Activated effector memory CD4-positive, alpha-beta T cell treated with Interleukin-2 at 50 U/mL for 16 hours (primary cell): ENCODE measurements around the gene TUBGCP3.
A peak's percentile ranks its signal among the peaks of the same experiment; 100 is the strongest.
"Not testable (repeated sequence)": the region's sequence is repeated elsewhere in the genome, so short reads cannot be mapped to it uniquely, and the experiment has no call there.

Source experiments
- DNase-seq: peaks from one replicate; pipeline ENCODE4 v3.0.0-alpha.2; 2020

The TUBGCP3 gene, protein sequence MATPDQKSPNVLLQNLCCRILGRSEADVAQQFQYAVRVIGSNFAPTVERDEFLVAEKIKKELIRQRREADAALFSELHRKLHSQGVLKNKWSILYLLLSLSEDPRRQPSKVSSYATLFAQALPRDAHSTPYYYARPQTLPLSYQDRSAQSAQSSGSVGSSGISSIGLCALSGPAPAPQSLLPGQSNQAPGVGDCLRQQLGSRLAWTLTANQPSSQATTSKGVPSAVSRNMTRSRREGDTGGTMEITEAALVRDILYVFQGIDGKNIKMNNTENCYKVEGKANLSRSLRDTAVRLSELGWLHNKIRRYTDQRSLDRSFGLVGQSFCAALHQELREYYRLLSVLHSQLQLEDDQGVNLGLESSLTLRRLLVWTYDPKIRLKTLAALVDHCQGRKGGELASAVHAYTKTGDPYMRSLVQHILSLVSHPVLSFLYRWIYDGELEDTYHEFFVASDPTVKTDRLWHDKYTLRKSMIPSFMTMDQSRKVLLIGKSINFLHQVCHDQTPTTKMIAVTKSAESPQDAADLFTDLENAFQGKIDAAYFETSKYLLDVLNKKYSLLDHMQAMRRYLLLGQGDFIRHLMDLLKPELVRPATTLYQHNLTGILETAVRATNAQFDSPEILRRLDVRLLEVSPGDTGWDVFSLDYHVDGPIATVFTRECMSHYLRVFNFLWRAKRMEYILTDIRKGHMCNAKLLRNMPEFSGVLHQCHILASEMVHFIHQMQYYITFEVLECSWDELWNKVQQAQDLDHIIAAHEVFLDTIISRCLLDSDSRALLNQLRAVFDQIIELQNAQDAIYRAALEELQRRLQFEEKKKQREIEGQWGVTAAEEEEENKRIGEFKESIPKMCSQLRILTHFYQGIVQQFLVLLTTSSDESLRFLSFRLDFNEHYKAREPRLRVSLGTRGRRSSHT

DNA sequence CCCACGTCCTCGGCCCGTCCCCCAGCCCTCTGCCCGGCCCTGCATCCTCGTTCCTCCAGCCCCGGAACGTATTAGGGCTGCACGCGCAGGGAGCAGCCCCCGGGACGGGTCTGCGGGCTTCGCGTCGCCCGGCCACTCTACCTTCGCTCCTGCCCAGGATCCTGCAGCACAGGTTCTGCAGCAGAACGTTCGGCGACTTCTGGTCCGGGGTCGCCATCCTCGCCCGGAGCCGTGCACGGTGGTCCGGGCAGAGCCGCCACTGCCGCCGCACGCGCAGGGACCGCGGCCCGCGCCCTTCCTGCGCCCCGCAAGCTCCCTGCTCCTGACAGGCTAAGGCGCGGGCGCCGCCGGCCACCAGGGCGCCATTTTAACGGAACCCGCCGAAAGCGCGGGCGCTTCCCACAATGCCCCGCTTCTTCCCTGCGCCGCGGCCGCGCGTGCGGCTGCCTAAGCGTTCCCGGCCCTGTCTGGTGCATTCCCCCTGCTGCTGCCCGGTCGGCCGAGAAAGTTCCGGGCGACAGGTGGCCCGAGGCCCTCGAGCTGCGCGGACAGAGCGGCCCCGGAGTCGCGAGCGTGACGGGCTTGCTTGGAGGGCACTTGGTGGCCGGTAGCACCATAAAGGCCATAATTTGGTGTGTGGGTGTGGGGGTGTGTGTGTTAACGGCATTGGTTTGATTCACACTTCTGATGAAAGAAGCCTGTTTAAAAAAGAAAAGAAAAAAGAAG lies at the start of gene TUBGCP3:
TUBGCP3 (minus strand) TSS at position 390 of the 726 bp plus-strand sequence; CDS start at position 217, 173 bp downstream.
- peak; percentile 69 for DNase-seq

DNA sequence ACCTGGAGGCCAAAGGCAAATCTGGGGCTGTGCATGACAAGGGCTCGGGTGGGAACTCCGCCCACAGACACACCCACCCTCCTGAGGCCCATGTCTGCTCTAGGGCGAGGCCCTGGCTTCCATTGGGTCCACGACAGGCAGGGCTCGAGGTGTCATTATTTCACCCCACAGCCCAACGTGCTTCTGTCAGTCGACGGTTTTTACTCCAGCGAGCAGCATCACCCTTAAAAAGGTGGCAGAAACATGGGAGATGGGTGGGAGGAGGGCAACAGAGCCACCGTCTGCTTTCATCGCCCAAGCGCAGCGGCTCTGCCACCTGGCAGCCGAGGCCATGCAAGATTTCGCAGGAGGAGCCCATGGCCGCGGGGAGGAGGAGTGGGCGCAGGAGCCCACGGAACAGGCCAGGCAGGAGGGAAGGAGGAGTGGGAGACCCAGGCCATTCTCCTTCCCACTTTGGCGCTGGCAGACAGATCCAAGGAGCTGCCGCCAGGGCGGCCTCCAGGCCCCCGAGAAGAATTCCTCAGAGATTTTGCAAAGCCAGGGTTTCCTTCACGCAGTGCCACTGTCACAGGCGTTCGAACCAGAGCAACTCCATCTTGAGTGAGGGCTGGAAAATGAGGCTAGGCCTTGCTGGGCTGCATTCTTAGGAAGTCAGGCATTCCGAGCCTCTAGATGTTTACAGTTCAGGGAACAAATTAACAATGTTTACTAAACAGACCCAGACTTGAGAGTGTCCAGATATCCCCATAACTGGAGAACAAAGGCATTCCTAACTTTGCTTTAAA lies 49.3 kb upstream of the TUBGCP3 start:
- no peak for DNase-seq

DNA sequence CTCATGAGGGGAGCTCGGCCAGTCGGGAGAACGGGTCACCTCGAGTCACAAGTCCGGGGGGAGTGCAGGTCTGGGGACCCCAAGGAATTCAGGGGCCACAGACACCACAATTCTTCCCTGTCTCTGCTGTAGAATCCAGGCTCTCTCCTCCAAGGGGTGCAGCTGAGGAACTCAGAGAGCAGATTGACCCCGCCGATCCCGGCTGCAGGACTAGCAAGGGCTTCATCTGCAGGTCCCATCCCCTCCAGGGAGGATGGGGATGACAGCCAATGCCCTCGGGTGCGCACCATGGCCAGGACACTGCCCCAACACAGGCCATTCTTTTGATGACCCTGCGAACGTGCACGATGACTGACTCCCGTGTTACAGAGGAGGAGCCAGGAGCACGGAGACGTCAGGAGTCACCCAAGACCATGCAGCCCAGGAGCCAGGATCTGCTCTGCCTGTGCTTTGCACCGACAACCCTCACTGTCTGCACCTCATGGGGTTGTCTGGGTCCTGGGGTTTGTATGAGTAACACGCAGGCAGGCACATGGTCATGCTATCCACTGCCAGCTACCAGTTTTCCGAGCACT lies 48.5 kb upstream of the TUBGCP3 start:
- no peak for DNase-seq

DNA sequence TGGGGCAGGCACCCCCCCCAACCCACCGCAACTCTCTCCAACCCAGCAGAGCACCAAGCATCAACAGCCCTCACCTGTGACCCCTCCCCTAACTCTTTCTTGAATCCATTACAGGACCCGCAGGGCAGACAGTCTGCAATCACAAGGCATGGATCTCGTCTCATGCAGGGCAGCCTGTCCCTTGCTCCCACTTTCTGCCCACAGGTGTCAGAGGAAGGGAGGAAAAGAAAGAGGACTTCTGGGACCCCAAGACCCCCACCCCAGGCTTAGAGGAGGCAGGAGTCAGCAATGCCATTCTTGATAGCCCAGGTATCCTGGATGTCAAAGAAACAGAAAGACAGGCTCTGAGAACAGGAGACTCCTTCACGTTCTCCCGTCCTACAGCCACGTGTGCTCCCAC lies 47.4 kb upstream of the TUBGCP3 start:
- no peak for DNase-seq

DNA sequence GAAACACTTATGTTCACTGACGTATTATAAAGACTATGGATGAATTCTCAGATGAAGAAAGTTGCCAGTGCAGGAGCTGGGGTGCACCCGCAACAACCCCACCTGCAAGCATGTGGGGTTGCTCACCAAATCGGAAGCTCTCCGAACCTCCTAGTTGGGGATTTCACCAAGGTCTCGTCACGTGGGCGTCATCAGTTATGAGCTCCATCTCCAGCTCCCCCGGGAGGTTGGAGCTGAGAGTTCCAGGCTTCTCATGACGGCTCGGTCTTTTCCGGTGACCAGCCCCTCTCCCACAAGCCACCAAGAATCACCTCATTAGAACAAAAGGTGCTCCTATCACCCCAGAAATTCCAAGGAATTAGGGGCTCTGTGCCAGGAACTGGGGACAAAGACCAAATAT lies 46.1 kb upstream of the TUBGCP3 start:
- no peak for DNase-seq

DNA sequence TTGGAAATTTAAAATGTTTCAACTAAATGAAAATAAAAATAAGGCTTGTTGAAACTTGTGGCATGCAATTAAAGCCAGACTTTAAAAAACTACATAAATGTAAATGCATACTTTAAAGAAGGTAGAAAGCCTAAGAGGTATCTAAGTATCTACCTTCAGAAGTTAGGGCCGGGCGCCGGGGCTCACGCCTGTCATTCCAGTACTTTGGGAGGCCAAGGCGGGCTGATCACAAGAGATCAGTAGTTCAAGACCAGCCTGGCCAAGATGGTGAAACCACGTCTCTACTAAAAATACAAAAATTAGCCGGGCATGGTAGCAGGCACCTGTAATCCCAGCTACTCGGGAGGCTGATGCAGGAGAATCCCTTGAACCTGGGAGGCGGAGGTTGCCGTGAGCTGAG lies 42.3 kb upstream of the TUBGCP3 start:
- not testable (repeated sequence) for DNase-seq

DNA sequence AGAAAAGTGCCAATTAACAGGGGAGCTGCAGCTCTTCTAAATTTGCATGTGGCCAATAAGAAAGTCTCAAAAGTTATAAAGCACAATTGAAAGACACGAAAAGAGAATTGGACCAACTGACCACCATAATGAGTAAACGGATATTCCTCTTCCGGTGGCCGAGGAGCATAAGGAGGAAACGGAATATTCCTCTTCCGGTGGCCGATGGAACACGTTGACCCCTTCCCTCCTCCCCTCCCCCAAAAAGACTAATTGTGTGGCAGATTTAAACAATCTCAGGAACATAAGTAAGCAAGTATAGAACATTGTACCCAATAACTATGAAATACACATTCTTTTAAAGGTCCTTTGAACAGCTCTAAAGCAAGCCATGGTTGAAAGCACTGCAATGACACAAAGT lies 41.2 kb upstream of the TUBGCP3 start:
- no peak for DNase-seq

DNA sequence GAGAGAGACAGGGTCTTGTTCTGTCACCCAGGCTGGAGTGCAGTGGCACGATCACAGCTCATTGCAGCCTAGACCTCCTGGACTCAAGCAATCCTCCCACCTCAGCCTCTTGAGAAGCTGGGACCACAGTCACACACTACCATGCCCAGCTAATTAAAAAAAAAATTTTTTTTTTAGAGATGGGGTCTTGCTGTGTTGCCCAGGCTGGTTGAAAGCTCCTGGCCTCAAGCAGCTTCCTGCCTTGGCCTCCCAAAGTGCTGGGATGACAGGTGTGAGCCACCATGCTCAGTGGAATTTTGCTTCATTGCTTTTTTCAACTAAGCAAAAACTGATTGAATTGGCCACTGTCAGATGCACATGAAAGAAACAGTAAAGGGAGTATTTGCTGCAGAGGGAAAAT lies 39.7 kb upstream of the TUBGCP3 start:
- DNase-seq = not testable (repeated sequence)

DNA sequence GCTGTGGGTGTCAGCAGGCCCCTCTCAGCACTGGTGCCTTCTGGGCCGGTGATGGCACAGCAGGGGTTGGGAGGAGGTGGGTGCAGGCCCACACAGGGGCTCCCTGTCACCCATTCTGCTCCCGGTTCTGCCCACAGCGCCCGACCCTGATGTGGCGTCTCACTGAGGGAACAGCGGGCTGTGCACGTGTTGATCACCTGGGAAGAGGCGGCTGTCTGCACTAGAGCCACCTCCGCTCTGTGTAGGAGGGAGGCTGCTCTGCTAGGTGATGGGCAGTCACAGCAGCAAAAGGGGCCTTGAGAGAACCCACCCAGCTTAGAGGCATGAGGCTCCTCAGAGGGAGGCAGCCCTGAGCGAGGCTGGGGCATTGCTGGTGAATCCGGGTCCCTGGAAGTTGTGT lies 39.2 kb upstream of the TUBGCP3 start:
- no peak for DNase-seq

DNA sequence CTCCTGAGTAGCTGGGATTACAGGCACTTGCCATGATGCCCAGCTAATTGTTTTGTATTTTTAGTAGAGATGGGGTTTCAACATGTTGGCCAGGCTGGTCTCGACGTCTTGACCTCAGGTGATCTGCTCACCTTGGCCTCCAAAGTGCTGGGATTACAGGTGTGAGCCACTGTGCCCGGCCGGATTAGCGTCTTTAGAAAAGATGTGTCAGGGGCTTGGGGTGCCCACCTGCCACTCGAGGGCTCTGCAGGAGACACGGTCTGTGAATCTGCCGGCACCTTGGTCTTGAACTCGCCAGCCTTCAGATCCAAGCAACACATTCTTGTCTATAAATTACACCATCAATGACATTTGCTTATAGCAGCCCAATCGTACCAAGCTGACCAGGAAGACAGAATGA lies 38.8 kb upstream of the TUBGCP3 start:
- no peak for DNase-seq

DNA sequence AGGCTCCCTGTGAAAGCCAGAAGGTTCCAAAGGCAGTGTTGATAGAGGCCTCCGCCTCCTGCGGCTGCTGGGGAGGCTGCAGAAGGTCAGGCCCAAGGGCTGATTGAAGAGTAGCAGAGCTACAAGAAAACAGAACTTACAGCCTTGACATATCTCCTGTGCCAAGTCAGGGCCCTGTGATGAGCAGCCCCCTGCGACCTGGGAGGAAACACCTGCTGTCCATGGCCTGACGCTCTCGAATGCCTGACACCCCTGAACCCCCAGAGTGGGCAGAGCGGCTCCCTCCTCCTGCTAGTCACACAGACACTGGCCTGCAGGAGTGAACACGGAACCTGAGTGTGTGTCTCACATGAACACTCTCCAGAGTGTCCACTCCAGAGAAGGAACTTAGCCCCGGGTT lies 38.2 kb upstream of the TUBGCP3 start:
- no peak for DNase-seq

DNA sequence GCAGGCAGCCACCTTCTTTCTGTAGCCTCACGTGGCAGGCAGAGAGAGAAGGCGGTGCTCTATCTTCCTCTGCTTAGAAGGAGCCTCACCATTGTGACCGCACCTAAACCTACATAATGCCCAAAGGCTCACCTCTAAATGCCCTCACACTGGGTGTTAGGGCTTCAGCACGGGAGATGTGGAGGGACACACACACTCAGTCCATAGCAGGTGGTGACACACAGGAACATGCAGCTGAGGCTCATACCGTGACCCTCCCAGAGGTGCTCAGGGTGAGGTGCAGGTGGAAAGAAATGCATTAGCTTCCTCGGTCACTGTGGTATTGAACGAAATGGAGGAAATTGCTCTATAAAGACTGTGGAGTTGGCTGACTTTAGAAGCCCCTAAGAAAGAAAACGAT lies 37.7 kb upstream of the TUBGCP3 start:
- DNase-seq = no peak

DNA sequence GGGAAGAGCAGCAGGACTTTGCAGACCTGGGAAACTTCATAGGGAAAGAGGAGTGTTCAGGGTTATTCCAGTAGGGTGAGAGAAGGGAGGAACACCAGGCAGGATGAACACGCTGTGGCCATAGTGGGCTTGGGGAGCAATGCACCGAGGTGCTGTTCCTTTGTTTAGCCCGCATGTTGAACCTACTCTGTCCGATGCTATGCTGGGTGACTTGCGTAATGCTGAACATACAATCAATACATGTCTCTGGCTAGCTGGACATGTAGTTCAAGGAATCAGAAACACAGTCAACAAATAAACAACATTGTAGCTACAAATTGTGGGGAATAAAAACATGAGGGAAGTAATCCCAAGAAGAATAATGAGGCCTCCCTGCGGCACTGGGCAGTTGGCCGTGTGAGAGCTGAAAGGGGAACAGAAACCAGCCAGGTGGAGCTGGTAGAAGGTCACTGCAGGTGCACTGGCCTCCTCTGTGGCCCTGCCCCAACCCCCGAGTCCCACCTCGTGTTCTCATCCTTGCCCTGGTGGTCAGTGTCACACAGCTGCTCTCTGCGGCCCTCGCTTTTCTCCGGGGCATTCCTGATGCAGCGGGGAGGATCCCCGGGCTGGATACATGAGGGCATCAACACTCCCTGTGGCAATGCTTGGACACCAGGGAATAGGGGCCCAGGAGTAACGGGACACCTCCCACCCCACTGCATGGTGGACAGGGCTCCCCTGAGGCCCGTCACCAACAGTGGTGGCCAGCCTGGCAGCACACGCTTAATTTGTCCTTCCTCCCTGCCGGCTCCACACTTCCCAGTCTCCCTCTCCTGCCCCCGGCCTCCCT lies 36.9 kb upstream of the TUBGCP3 start:
- no peak for DNase-seq

DNA sequence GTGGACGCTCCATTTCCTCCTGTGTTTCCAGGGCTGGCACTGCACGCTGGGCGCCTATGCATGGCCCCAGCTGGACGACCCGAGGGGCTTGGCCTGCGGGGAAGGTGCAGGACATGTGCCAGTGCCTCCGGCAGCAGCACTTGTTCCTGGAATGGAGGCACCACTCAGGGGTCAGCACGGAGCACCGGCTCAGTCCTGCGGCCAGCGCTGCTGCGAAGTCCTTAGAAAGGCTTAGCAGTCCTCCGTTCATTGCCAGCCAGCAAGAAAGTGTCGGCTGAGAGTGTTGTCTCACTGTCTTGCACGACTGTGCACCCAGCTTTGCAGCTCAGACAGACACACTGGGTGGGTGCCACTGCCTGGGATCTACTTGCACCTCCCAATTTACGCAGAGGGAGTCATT lies 36.1 kb upstream of the TUBGCP3 start:
- DNase-seq = no peak

DNA sequence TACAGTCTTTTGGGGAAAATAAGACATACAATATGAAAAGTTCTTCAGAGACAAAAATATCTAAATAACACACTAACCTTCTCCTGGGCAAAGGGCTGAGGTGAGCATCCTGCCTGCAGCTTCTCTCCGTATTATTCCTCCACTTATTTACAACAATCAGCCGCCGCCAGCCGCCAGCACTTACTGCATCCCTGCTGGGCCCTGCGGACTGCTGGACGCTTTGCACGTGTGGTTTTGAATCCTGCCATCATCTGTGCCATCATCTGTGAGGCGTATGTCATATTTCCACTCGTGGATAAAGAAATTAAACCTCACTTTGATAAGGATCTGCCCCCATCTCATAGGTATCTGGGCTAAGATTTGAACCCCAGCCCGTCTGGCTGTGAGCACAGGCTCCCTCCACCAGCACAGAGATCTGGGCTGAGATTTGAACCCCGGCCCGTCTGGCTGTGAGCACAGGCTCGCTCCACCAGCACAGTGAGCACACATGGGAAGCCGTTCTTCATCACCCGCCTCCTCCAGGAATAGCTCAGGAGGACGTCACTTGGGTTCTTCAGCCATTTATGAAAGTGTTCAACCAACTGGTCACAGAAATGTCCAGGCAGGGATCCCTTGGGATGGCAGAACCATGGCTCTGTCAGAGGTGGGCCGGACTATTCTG lies 35.2 kb upstream of the TUBGCP3 start:
- no peak for DNase-seq

DNA sequence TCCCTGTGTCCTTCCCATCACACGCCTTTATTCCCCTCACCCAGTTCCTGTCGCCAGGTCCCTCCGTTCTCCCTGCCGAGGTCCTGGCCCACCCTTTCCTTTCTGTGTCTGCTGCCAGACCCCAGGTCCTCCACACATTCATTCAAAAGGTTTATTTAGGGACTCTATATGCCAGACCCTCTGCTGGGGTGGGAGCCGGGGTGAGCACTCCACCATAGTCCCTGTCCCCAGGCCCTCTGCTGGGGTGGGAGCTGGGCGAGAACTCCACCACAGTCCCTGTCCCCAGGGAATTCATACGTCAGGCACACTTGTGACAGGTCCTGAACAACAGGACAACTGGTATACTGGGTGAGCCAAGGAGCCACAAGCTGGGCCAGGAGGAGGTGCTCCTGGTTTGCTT lies 34.4 kb upstream of the TUBGCP3 start:
- DNase-seq = no peak

DNA sequence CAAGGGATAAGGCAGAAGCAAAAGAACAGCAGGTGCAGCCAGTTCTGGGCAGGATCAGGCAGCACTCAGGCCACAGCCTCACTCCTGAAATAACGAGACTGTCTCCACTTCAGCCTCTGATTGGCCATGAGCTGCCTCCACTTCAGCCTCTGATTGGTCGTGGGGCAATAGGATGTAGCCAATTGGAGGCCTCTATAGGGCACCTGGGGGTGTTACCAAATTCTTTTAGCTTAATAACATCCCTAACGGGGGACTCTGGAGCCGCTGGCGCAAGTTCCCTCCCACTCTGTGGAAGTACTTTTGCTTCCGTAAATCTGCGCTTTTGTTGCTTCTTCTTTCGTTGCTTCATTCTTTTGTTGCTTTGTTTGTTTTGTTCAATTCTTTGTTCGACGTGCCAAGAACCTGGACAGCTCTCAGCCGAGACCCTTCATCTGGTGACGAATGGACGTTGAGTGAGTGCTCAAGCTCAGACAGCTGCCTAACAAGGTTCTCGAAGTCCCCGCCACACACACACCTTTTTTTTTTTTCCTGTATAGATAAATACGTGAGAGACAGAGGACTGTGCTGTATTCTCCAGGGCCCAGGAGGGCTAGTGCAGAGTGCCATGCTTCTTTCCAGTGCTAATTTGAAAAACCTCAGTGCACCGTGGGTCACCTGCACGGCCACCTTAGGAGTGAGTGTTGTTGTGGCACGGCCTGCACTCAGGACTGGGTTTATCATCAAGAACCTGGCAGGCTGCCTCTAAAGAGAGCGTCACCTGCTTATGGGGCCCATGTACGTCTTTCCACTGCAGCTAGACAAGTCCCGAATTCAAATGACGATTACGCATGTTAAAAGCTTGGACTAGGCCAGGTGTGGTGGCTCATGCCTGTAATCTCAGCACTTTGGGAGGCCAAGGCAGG lies 32.0 kb upstream of the TUBGCP3 start:
- DNase-seq = no peak

DNA sequence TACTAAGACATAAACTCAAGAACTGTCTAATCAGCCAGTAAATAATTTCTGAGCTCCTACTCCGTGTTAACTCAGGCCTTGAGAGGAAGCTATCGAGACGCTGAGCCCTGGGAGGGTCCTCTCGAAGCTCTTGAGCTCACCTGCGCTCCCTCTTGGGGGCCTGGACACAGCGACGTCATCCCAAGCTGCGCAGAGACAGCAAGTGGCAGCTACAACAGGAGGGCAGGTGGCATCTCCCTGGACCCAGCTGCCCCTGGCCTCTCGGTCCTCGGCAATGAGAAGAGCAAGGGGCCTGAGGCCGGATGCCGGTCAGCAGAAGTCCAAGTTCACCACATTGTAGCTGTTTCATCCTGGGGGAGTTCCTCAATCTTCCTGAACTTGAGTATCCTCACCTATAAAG lies 30.5 kb upstream of the TUBGCP3 start:
- no peak for DNase-seq

DNA sequence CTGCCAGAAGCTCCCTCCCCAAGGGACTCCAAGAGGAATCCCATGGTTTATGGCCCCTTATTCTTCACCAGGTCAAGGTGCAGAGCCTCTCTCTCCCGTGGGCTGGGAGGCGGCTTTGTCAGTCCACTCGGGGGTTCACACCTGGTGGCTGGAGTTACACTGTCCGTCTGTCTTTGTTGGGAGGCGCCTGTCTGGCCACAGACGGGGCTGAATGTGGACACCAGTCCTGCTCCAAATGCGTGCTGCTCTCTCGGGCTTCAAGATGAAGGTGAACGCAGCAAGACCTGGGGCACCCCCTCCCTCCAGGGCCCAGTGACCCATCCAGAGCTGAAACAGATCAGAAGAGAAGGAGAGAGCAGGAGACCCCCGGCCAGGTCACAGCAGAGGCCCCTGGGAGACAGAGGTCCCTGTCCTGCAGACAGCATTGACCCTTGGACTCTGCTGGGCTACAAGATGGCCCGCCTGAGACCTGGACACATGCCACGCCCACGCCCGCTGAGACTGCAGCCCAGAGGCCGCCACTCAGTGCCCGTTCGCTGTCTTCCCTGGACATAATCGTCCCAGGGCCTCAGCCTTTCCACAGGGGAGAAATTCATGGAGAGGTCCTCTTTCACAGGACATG lies 29.9 kb upstream of the TUBGCP3 start:
- DNase-seq = no peak
